Hematopoietic multipotent progenitor cell treated with erythropoietin and hydrocortisone succinate and interleukin-3 and kit ligand, for 8 days (in vitro differentiated cells): ENCODE results near the gene WIPI1.
A peak's percentile ranks its signal among the peaks of the same experiment; 100 is the strongest.
"Not testable (repeated sequence)": the region's sequence is repeated elsewhere in the genome, so short reads cannot be mapped to it uniquely, and the experiment has no call there.

Experiments used
- DNase-seq: peaks from one replicate; pipeline ENCODE4 v3.0.0-alpha.2; 2015

Gene WIPI1

DNA sequence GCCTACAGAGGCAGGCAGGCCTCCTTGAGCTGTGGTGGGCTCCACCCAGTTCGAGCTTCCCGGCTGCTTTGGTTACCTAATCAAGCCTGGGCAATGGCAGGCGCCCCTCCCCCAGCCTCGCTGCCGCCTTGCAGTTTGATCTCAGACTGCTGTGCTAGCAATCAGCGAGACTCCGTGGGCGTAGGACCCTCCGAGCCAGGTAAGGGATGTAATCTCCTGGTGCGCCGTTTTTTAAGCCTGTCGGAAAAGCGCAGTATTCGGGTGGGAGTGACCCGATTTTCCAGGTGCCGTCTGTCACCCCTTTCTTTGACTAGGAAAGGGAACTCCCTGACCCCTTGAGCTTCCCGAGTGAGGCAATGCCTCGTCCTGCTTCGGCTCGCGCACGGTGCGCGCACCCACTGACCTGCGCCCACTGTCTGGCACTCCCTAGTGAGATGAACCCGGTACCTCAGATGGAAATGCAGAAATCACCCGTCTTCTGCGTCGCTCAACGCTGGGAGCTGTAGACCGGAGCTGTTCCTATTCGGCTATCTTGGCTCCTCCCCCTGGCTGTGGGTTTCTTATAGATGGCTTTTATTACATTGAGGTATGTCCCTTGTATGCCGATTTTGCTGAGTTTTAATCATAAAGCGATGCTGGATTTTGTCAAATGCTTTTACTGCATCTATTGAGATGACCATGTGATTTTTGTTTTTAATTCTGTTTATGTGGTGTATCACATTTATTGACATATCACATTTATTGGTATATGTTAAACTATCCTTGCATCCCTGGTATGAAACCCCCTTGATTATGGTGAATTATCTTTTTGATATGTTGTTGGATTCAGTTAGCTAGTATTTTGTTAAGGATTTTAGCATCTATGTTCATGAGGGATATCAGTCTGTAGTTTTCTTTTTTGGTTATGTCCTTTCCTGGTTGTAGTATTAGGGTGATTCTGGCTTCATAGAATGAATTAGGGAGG lies 43.4 kb downstream of the WIPI1 start:
- DNase-seq = peak; percentile 68

DNA sequence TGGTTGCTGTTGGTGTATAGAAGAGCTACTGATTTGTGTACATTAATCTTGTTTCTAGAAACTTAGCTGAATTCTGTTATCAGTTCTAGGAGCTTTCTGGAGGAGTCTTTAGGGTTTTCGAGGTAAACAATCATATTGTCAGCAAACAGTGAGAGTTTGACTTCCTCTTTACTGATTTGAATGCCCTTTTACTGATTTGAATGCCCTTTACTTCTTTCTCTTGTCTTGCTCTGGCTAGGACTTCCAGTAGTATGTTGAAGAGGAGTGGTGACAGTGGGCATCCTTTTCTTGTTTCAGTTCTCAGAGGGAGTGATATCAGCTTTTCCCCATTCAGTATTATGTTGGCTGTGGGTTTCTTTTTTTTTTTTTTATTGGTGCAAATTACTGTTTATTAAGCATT lies 49.6 kb downstream of the WIPI1 start:
- DNase-seq = not testable (repeated sequence)

DNA sequence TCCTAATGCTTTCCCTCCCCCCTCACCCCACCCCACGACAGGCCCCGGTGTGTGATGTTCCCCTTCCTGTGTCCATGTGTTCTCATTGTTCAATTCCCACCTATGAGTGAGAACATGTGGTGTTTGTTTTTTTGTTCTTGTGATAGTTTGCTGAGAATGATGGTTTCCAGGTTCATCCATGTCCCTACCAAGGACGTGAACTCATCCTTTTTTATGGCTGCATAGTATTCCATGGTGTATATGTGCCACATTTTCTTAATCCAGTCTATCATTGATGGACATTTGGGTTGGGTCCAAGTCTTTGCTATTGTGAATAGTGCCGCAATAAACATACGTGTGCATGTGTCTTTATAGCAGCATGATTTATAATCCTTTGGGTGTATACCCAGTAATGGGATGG lies 53.5 kb downstream of the WIPI1 start:
- not testable (repeated sequence) for DNase-seq

DNA sequence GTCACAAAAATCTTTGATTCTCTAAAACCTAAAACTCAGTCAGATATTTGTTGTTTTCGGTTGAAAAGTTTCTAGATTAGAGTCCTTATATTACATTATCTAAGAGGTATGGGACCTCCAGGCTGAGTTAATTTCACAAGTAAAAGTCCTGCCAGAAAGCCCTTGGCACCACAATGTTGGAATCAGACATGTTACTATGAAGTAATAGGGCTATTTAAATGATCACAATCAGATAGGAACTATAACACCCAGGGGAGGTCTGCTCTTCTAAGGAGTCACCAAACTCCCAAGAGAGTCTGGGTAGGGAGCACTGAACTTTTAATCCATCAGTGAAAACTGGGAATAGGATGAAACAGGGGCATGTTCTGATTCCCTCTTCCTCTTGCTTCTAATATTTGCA lies 54.2 kb downstream of the WIPI1 start:
- no peak for DNase-seq

DNA sequence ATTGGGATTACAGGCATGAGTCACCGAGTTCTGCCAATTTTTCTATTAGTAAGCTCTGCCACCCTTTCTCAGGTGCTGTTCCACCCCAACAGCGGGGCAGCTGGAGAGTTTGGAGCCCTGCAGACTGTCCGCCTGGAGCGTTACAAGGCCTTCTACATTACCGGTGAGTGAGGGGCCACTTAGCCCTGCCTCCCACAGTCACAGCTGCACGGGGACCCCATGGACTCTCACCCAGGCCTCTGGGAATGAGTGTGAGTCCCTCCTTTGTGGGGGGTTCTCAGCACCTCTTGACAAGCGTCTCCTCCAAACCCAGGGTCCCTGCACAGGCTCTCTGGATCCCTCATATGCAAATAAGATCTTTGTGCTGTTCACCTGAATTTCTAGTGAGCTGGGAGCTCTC lies 56.0 kb downstream of the WIPI1 start:
- DNase-seq = no peak

DNA sequence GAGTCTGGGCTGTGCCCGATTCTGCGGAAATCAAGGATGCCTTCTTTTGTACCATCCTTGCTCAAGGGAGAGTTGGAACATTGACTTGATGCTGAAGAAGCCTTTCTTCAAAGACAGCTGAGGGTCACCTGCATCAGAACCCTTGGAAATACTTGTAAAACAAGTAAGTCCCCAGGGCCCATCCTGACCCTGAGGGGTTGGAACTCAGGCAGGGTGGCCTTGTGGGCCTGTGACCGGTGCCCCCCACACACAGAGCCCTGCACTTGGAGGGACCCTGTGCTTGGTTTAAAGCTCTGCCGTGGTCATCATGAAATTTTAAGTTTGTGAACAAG lies 56.9 kb downstream of the WIPI1 start:
- DNase-seq = no peak

DNA sequence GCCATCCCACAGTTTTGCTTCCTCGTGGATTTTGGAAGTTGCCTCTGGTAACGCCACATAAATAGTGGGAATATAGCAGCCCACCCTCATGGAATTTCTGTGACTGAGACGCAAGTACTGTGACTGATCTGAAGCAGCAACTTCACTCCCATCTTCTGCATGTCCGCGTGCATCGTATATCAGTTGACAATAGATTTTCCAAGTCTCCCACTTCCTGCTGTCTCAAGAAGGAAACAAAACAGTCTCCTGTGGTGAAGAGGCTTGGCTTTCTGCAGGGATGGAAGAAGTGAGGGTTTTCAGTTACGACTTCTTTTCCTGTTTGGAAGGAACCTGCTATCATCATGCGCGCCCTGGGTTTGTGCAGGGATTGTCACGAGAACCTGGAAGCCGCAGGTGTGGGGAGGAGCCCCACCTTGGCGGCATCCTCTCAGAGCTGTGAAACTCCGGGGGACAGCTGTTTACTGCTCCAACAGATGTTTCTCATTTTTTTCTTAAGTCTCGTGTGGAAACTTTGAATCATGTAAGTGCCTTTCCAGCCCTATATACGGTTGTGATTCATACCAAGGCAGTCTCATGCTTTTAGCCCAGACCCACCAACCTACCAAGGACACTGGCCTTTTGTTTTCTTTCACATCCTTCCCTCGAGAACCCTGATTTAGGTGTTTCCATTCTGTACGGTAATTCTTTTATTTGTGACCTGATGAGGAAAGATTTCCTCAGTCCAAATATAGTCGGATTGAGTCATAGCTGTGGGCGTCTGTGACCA lies 57.5 kb downstream of the WIPI1 start:
- no peak for DNase-seq

DNA sequence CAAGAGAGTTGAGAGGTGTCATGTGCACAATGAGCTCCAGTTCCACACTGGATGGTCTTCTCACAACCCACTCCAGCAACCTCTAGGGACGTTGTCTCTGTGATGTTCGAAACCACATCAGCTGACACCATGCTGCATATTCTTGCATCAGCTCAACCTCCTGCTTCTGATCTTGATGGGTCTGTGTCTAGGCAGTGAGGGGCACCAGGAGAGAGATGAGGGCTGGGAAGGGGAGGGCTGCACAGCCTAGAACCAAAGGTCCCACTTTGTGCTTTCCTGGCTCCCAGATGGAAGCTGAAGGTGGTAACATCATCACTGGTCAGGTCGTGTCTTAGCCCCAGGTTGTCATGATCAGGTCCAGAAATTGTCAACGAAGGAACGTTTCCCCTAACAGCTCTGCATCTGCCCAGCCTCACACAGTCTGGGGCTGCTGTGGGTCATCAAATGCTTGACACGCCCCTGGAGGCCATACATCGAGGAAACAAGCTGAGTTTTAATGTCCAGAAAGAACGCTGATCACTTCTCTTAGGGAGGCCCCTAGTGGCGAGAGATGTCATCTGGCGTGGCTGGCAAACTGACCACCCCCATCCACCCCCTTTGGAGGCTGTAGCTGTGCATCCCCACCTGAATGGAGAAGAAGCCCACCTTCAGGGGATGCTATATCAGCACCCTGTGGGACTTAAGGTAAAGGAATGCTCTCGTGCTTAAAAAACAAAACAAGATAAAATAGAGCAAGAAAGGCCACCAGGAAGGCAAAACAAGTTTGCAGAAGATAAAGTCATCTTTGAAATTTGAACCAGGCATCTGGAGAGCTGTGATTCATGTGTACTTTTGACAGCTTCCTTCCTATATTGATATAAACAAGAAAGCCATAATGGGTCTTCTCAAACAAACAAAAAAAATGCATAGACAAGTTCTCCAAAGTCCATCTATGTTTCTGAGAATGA lies 58.3 kb downstream of the WIPI1 start:
- peak; percentile 47 for DNase-seq

DNA sequence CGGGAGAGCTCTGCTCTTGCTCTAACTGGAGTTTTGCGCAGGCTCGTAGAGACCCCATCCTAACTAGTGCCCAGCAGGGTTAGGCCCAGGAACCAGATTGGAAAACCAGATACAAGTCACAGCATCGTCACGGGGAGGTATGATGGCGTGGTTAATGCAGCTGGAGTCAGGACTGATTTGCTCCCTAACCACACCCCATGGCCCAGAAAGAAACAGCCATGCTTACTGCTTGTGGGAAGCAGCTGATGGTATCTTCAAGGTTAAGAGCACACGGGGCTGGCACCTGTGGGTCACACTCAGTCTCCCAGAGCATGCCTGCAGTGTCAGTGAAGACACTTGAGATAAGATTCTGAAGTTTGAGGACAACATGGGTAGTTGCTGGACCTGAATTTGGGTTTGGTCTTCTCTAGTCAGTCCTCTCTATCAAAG lies 60.2 kb downstream of the WIPI1 start:
- DNase-seq = no peak

DNA sequence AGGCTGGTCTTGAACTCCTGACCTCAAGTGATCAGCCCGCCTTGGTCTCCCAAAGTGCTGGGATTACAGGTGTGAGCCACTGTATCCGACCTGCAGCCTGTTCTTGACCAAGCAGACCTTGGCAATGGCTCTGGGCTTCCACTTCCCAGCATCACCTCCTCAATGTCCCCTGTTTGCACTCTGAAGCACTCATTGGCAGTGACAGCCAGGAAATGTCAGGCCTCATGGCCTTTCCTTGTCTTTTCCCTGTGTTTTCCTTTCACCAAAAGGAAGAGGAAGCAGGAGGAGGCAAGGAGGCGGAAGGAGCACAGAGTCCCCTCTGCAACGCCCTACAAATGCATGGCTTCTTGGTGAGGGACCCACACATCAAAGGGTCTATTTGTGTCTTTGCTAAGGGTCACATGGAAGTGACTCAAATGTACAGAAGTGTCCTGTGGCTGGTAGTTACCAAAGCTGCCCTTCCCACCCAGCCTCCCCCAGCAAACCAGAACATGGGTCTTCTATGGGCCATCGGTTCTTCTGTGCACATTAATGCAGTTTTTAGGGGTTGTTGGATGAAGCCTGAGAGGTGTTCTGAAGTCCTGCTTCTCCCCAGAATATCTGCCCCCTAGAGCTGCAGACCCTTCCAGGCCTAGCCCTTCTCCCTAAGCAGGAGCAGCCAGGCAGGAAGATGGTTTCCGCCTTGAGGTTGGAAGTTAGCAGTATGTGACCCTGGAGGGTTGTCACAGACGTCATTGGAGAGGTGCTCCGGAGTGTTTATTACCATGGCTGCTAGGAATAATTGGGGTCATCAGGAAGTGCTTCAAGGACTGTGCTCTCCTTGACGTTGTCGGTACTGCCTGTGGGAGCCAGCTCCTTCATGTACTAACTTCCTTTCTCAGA lies 60.8 kb downstream of the WIPI1 start:
- no peak for DNase-seq

DNA sequence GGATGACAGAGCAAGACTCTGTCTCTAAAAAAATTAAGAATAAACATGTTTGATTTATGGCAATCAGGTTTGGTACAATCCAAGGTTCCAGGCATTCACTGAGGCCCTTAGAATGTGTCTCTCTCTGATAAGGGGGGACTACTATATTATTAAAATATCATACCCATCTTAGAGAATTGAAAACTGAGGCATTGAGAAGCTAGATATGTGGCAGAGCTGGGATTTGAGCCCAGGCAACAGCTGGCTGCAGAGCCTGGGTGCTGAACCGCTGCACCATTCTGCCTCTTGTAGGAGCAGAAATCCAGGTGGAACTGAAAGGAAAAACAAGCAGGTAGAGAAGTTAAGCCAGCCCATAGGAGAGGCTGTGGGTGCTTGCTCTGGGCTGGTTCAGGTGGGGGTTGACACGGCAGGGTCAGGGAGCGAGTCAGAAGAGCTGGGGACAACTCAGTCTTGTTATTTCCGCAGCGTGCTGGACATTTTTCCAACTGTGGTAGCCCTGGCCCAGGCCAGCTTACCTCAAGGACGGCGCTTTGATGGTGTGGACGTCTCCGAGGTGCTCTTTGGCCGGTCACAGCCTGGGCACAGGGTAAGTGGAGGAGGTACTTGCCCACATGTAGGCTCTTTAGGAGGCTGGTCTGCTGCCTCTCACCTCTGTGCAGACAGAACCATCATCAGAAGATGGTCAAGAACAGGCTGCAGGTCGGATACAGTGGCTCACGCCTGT lies 62.5 kb downstream of the WIPI1 start:
- no peak for DNase-seq

DNA sequence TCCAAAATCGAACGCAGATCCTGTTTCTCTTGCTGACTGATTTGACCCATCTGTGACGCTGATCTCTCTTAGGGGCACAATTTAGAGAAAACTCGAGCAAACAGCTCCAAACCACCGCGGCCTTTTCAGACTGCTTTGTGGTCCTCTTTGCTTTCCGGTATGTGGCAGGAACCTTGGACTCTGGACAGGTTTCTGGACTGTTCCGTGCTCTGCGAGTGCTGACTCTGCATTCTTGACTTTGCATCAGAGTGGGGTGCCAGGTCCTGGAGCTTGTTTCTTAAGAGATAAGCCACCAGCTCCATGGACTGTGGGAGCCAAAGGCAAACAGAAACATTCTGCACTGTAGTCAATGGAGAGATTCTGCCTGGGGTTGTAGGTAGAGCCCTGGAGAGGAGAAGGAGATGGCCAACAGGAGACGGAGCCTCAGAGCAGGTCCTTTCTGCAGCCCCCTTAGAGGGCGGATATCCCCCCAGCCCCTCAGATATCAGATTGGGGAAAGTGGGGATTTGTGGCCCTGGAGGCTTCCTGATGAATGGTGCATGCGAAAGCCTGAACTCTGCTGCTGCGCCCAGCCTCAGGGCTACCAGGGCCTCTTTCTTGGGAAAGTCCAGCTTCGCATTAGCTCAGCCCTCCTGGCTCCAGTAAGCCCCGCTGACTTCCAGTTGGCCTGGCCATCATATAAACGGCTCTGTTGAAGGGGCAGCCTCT lies 65.6 kb downstream of the WIPI1 start:
- DNase-seq = no peak

DNA sequence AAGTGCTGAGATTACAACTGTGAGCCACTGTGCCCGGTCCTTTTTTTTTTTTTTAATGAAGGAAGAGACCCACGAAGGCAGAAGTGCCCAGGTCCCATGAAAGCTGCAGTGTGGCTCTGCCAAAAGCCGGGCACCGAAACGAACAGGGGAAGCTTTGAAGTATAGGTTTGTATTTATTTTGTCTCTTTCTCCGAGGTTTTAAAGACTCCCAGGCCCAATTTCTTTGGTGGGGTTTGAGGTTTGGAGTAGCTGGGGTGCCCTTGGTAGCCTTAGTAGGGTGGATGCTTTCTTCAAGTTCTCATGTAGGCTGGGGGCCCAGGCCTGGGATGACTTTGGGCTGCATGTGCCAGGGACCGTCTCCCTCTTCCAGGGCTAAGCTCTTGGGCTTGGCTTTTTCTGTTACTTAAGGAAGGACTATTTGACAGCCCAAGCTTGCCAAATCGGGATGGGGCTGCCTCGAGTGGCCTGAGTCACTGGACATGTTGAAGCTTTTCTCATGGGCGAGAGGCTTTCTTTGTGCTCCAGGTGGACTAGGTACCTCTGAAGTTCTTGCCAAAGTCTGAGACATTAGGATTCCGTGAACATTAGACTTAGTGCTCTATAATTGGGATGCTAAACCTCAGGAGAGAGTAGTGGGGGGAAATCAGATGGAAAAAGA lies 66.3 kb downstream of the WIPI1 start:
- DNase-seq = no peak

DNA sequence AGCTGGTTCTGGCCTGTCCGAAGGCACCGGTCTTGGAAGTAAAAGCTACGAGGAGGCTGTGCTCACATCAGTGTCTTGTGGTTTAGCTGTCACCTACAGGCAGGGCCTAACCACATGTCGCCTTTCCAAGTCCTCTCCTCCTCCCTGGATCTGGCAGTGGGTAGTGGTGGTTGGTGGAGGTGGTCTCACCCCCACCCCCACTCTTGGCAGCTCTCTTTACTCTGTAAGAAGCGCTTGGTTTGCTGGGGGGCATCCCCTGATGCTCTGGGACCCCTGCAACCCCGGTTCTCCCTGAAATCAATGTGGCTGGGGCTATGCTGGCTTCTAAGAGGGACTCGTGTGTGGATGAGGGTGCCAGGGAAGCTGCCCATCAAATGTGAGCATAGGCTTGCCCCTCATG lies 68.3 kb downstream of the WIPI1 start:
- DNase-seq = no peak

DNA sequence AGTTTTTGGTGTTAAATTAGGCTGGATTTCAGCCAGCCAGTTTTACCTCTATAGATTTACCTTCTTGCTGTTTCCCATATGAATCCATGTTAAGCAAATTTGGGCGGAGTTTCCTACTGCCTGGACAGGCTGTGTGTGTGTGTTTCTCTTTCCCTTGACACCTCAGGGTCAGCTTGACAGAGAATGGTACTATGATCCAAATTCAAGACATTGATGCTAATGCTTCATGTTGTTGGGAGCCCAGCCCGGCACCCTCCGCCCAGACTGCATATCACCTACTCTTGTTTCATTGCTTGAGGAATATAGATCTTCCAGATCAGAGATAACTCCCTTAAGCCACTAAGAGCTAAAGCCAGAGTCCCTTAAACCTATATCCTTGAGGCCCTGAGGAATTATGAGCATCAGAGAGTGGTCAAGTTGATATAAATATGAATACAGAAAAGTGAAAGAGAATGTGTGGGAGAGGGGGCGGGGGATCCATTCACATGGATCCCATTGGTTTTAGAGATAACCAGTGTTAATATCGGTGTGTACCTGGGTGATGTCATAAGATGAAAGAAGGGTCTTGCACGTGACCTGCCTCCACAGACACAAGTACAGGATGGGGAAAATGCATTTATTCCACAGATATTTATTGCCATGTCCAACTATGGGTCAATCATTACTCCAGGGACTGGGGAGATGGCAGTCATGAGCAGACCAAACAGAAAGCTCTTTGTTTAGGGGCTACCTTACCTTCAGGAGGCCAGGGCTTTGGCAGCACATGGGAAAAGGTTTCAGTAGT lies 69.7 kb downstream of the WIPI1 start:
- no peak for DNase-seq

DNA sequence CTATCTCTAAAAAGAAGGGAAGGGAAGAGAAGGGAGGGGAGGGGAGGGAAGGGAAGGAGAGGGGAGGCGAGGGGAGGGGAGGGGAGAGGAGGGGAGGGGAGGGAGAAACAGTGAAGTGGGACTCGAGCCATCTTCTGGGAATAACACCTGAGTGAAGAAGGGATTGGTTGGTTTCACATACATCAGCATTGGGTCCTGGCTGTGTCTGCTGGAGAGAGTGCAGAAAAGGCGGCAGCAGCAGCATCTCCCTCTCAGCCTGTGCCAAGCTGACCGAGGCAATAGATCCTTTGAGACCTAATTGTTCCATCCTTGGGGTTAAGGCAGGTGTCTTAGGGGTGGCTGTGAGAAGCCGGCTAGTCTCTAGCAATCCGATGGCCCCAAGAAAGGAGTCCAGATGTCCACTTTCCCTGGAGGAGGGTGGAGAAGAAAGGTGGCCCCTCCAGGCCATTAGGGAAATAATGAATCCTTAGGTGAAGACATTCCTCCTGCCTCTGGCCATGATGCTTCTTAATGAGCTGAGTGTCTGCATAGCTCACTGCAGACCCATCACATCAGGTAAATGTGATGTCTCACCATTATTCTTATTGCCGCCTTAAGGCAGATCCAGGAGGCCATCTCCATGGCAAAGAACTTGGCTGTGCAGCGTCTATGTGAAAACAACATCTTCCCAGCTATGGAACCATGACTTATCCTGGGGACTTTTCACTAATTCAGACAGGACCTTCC lies 71.6 kb downstream of the WIPI1 start:
- DNase-seq = no peak

DNA sequence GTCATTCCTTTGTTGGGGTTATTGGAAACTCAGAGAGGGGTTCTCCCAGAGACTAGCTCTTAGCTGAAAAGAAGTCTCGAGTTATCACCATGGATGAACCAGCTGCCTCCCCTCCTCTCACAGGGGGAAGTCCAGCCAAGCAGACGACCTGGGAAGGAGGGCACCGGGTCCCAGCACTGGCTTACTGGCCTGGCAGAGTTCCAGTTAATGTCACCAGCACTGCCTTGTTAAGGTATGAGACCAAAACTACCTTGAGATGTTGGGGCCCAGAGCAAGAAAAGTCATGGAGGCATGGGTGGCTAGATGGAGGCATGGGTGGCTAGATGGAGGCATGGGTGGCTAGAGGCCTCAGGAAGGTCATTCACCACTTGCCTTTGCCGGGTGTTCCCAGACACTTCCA lies 72.4 kb downstream of the WIPI1 start:
- no peak for DNase-seq

DNA sequence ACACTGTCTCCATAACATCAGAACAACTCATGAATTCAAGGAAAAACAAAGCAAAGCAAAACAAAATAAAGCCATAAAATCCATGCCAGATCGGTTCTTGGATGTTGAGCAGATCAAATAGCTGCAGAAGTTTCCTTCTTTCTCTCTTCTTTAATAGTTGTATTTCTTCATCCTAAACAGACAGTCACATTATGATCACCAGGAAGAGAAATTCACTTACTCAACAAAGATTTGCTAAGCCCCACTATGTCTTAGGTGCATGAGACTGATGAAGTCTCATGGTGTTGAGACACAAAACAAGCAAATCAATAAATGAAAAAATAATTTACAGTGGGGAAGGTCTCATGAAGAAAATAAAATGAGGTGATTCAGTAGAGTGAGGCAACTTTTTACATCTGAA lies 72.8 kb downstream of the WIPI1 start:
- DNase-seq = no peak
